ENCODE measurements around the gene AHCYL1. TPM values are rescaled to one million over a fixed set of nuclear protein-coding genes. Genes with fewer than 3 reads are reported as not detected.

Gene AHCYL1
- total and polyA plus RNA-seq, 2 donors (not counting 1 experiment from before 2014, with no cell fraction given) = 24.3 to 51.4 TPM

- no peak for ATAC-seq (ENCODE audit: low read depth)
- intact Hi-C loops (cut with micrococcal nuclease) = no loop called here
- Histone ChIP-seq H3K79me2 (ENCODE audit: control insufficient read depth, insufficient read depth, low read length) (no peaks in the 10 kb centered on the region), H3K27ac (ENCODE audit: low read length in 2 of 2) (no peak overlapping the region), H3K4me1 (ENCODE audit: control insufficient read depth in 2 of 2, insufficient read depth in 2 of 2, low read length in 2 of 2) (no peaks in the 10 kb centered on the region), H3K27me3 (replicated peaks in 1 of 4; ENCODE audit: control extremely low read depth in 1 of 4, control insufficient read depth in 3 of 4, insufficient read depth in 4 of 4, low read length in 3 of 4) (no peaks in the 10 kb centered on the region), H3K4me2 (replicated peaks; ENCODE audit: low read depth, low read length, poor library complexity, severe bottlenecking) (no peak overlapping the region), H3K9me3 (ENCODE audit: control extremely low read depth in 1 of 3, control insufficient read depth in 2 of 3, insufficient read depth in 1 of 3, low read length in 2 of 3) (peaks cover 2 to 3% (median 3%) of the 10 kb centered on the region in 3 donors), H2AFZ (ENCODE audit: insufficient read depth, low read depth, low read length, poor library complexity, severe bottlenecking) (no peak overlapping the region), H3K4me3 (ENCODE audit: control extremely low read depth in 1 of 5, extremely low read depth in 1 of 5, insufficient read depth in 1 of 5, low read depth in 2 of 5, low read length in 4 of 5) (no peak overlapping the region), H3K9ac (ENCODE audit: low read length) (no peak overlapping the region), H4K20me1 (ENCODE audit: control insufficient read depth, insufficient read depth, low read length, poor library complexity, severe bottlenecking) (no peaks in the 10 kb centered on the region), H3K36me3 (replicated peaks in 1 of 2; ENCODE audit: control extremely low read depth in 1 of 2, control insufficient read depth in 1 of 2, extremely low read depth in 1 of 2, insufficient read depth in 2 of 2, low read length in 1 of 2) (no peaks in the 10 kb centered on the region)
- ChIA-PET POLR2A (interaction anchor here (0.6 to 1.2 kb wide), 2 partner anchors 10 to 15 kb away, joined by 3 read pairs; no protein-coding TSS in a partner anchor), CTCF (interaction anchor here (1.5 kb wide), 1 partner anchor 15 kb away, joined by 4 read pairs; the partner anchor contains the start of gene AHCYL1)
- H3K4me1 Mint-ChIP-seq = peaks cover 1% of the 10 kb centered on the region
- H3K27me3 Mint-ChIP-seq = peaks cover 11% of the 10 kb centered on the region
- DNase-seq = no peak
- peaks cover 6% of the 10 kb centered on the region for H3K9me3 Mint-ChIP-seq (ENCODE audit: insufficient read depth)
- no peak overlapping the region for H3K4me3 Mint-ChIP-seq
- no peak overlapping the region for H3K27ac Mint-ChIP-seq
- WGBS (ENCODE audit: insufficient coverage) = 100% methylated on average over 1 of the region's 3 CpGs
- TF ChIP-seq EZH2 (IDR thresholded peaks at IDR 0.05; ENCODE audit: borderline replicate concordance, insufficient read depth, low read depth, low read length, poor library complexity, severe bottlenecking) (no peak), CTCF (IDR thresholded peaks at IDR 0.05) (no peak)
Measured at GRCh38 chr1:109969907-109970306, 14.7 kb upstream of the AHCYL1 start.

DNA sequence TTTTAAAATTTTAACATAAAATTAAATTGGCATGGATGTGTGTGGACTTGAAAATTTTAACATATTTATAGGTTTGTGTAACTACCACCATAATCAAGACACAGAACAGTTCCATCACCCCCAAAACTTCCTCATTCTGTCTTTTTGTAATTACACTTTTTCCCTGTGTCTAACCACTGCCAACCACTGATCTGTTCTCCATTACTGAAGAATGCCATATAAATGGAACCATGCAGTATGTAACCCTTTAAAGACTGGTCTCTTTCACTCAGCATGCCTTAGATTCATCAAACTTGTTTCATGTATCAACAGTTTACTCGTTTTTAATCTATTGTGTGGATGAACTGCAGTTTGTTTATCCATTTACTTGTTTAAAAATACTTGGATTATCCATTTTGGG is 13.0 kb upstream of the AHCYL1 start:
- no peak overlapping the region for H3K9ac ChIP-seq (ENCODE audit: low read length)
- no CpG with 5 or more reads among the region's 1 CpG for WGBS (ENCODE audit: insufficient coverage)
- H3K9me3 Mint-ChIP-seq (ENCODE audit: insufficient read depth) = peaks cover 6% of the 10 kb centered on the region
- no peak overlapping the region for H2AFZ ChIP-seq (ENCODE audit: insufficient read depth, low read depth, low read length, poor library complexity, severe bottlenecking)
- no peak overlapping the region for H3K4me3 ChIP-seq (ENCODE audit: control extremely low read depth in 1 of 5, extremely low read depth in 1 of 5, insufficient read depth in 1 of 5, low read depth in 2 of 5, low read length in 4 of 5)
- CTCF ChIA-PET = interaction anchor here (1.2 to 2.3 kb wide), 2 partner anchors 9 to 13 kb away, joined by 3 to 9 read pairs; partner anchors contain the start of gene AHCYL1
- no peak overlapping the region for H3K4me2 ChIP-seq (replicated peaks; ENCODE audit: low read depth, low read length, poor library complexity, severe bottlenecking)
- H3K79me2 ChIP-seq (ENCODE audit: control insufficient read depth, insufficient read depth, low read length) = no peaks in the 10 kb centered on the region
- no peaks in the 10 kb centered on the region for H3K36me3 ChIP-seq (replicated peaks in 1 of 2; ENCODE audit: control extremely low read depth in 1 of 2, control insufficient read depth in 1 of 2, extremely low read depth in 1 of 2, insufficient read depth in 2 of 2, low read length in 1 of 2)
- no peak overlapping the region for H3K27ac ChIP-seq (ENCODE audit: low read length in 2 of 2)
- H3K4me1 ChIP-seq (ENCODE audit: control insufficient read depth in 2 of 2, insufficient read depth in 2 of 2, low read length in 2 of 2) = no peaks in the 10 kb centered on the region
- peaks cover 2 to 3% (median 2%) of the 10 kb centered on the region in 3 donors for H3K9me3 ChIP-seq (ENCODE audit: control extremely low read depth in 1 of 3, control insufficient read depth in 2 of 3, insufficient read depth in 1 of 3, low read length in 2 of 3)
- H3K27me3 ChIP-seq (replicated peaks in 1 of 4; ENCODE audit: control extremely low read depth in 1 of 4, control insufficient read depth in 3 of 4, insufficient read depth in 4 of 4, low read length in 3 of 4) = peaks cover 0 to 5% (median under 1%) of the 10 kb centered on the region in 4 experiments
- peaks cover 5% of the 10 kb centered on the region for H3K27me3 Mint-ChIP-seq
- H3K4me1 Mint-ChIP-seq = peaks cover 1% of the 10 kb centered on the region
- H3K27ac Mint-ChIP-seq = no peak overlapping the region
- ATAC-seq (ENCODE audit: low read depth) (no peak), DNase-seq (no peak)
- no peaks in the 10 kb centered on the region for H4K20me1 ChIP-seq (ENCODE audit: control insufficient read depth, insufficient read depth, low read length, poor library complexity, severe bottlenecking)
- intact Hi-C loops (cut with micrococcal nuclease) = no loop called here
- POLR2A ChIA-PET = no interaction called here
- TF ChIP-seq EZH2 (IDR thresholded peaks at IDR 0.05; ENCODE audit: borderline replicate concordance, insufficient read depth, low read depth, low read length, poor library complexity, severe bottlenecking) = no peak
- no peak for TF ChIP-seq CTCF (IDR thresholded peaks at IDR 0.05)
- no peak overlapping the region for H3K4me3 Mint-ChIP-seq

Measured in B cell (primary cell).